DND-41 (cell line): Measurements from ENCODE around the gene SOST.

Experiments
- ATAC-seq: fragments of 200-7000 bp; cut with Tn5 transposase; 3 replicates; pipeline ENCODE4 v1.9.1; 2021; ENCODE audit warnings: low read depth; ENCODE audit not compliant: insufficient read depth
- DNase-seq: peaks from one replicate; pipeline ENCODE4 v3.0.0-alpha.2; 2020
- H2AFZ ChIP-seq: 2 replicates; pipeline ENCODE4 v1.6.0; 2012; ENCODE audit warnings: low read depth, low read length
- H3K27ac ChIP-seq: 2 replicates; pipeline ENCODE4 v1.5.1; 2012; ENCODE audit warnings: low read length, inconsistent platforms
- H3K27me3 ChIP-seq: fragments of 200-600 bp; sonication (generic); 2 replicates; pipeline ENCODE4 v1.6.0; 2012; ENCODE audit warnings: low read length, mild to moderate bottlenecking, inconsistent platforms; ENCODE audit not compliant: insufficient read depth, poor library complexity
- H3K36me3 ChIP-seq: 2 replicates; pipeline ENCODE4 v1.5.1; 2012; ENCODE audit warnings: low read length, inconsistent platforms; ENCODE audit not compliant: insufficient read depth
- H3K4me1 ChIP-seq: 2 replicates; pipeline ENCODE4 v1.5.1; 2012; ENCODE audit warnings: mild to moderate bottlenecking, low read length; ENCODE audit not compliant: insufficient read depth
- H3K4me2 ChIP-seq: 2 replicates; pipeline ENCODE4 v1.6.0; 2012; ENCODE audit warnings: mild to moderate bottlenecking, moderate library complexity, low read length, inconsistent platforms; ENCODE audit not compliant: insufficient read depth
- H3K4me3 ChIP-seq, 2 experiments: fragments of 200-600 bp in 1 of 2; shearing (Covaris generic) in 1 of 2; 2 replicates each; pipeline ENCODE4 v1.5.1; 2012 to 2016; ENCODE audit warnings: inconsistent platforms in 2 of 2, low read length in 2 of 2, mild to moderate bottlenecking in 2 of 2, low read depth in 1 of 2, moderate library complexity in 1 of 2
- H3K79me2 ChIP-seq: 2 replicates; pipeline ENCODE4 v1.6.0; 2012; ENCODE audit warnings: low read length, inconsistent platforms; ENCODE audit not compliant: insufficient read depth
- H3K9ac ChIP-seq: 2 replicates; pipeline ENCODE4 v1.6.0; 2012; ENCODE audit warnings: low read depth, mild to moderate bottlenecking, inconsistent platforms, low read length, moderate library complexity
- H3K9me3 ChIP-seq: 2 replicates; pipeline ENCODE4 v1.5.1; 2012; ENCODE audit warnings: low read length, moderate library complexity, mild to moderate bottlenecking, inconsistent platforms; ENCODE audit not compliant: insufficient read depth, severe bottlenecking
- H4K20me1 ChIP-seq: 2 replicates; pipeline ENCODE4 v1.6.0; 2012; ENCODE audit warnings: low read length; ENCODE audit not compliant: insufficient read depth
- EZH2 ChIP-seq: IDR thresholded peaks from 3 replicates; pipeline ENCODE4 v1.6.1; 2012; ENCODE audit warnings: borderline replicate concordance, low read depth, mild to moderate bottlenecking, moderate library complexity, low read length, inconsistent platforms; ENCODE audit not compliant: severe bottlenecking
- TF ChIP-seq, protein P1 (sequence below): IDR thresholded peaks from 2 replicates; pipeline ENCODE4 v1.5.1; 2012; ENCODE audit warnings: borderline replicate concordance, low read length, moderate library complexity, mild to moderate bottlenecking; ENCODE audit not compliant: poor library complexity, severe bottlenecking; ENCODE audit errors: extremely low read depth

SOST gene

GRCh38 chr17:43713494-43714162 is 45.0 kb downstream of the SOST start:
- H3K4me3 ChIP-seq, result no peak overlapping the region
- ATAC-seq (no peak), DNase-seq (no peak)
- no peaks in the 10 kb centered on the region for H4K20me1 ChIP-seq
- no peak overlapping the region for H3K9ac ChIP-seq
- no peak for TF ChIP-seq EZH2
- TF ChIP-seq, protein P1, sequence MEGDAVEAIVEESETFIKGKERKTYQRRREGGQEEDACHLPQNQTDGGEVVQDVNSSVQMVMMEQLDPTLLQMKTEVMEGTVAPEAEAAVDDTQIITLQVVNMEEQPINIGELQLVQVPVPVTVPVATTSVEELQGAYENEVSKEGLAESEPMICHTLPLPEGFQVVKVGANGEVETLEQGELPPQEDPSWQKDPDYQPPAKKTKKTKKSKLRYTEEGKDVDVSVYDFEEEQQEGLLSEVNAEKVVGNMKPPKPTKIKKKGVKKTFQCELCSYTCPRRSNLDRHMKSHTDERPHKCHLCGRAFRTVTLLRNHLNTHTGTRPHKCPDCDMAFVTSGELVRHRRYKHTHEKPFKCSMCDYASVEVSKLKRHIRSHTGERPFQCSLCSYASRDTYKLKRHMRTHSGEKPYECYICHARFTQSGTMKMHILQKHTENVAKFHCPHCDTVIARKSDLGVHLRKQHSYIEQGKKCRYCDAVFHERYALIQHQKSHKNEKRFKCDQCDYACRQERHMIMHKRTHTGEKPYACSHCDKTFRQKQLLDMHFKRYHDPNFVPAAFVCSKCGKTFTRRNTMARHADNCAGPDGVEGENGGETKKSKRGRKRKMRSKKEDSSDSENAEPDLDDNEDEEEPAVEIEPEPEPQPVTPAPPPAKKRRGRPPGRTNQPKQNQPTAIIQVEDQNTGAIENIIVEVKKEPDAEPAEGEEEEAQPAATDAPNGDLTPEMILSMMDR, result no peak
- H3K27ac ChIP-seq, result no peak overlapping the region
- no peaks in the 10 kb centered on the region for H3K9me3 ChIP-seq
- H3K79me2 ChIP-seq, result no peaks in the 10 kb centered on the region
- no peak overlapping the region for H2AFZ ChIP-seq
- H3K4me1 ChIP-seq, result no peaks in the 10 kb centered on the region
- H3K4me2 ChIP-seq, result no peak overlapping the region
- H3K27me3 ChIP-seq, result peaks cover 22% of the 10 kb centered on the region
- H3K36me3 ChIP-seq, result no peaks in the 10 kb centered on the region

DNA sequence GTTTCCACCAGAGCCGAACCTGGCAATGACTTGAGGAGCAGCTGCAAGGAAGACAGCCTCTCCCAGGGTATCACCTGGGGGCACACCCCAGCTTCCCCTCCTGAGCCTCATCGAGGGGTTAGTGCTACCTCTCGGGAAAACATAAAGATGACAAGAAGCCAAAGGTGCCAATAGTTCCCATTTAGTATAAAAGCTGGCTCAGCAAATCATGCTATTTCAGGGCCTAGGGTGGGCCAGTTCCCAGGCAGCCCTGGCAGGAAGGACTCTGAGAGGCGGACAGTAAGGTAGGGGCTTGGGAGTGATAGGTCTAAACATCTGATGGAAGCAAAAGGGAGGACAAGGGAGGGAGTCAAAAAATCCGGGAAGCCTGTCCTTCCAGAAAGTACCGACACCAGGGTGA is 46.2 kb downstream of the SOST start:
- Histone ChIP-seq H3K4me2 (no peak overlapping the region), H3K9ac (no peak overlapping the region), H3K4me1 (no peaks in the 10 kb centered on the region), H3K36me3 (no peaks in the 10 kb centered on the region), H3K9me3 (no peaks in the 10 kb centered on the region), H4K20me1 (no peaks in the 10 kb centered on the region), H2AFZ (no peak overlapping the region), H3K4me3 (no peak overlapping the region), H3K27ac (no peak overlapping the region), H3K79me2 (no peaks in the 10 kb centered on the region), H3K27me3 (peaks cover 22% of the 10 kb centered on the region)
- DNase-seq, result no peak
- ATAC-seq, result no peak
- TF ChIP-seq EZH2, result no peak
- TF ChIP-seq, protein P1, result no peak

- no peak overlapping the region for H2AFZ ChIP-seq
- peaks cover 22% of the 10 kb centered on the region for H3K27me3 ChIP-seq
- TF ChIP-seq EZH2, result no peak
- TF ChIP-seq, protein P1, result no peak
- H3K36me3 ChIP-seq, result no peaks in the 10 kb centered on the region
- no peak overlapping the region for H3K9ac ChIP-seq
- no peaks in the 10 kb centered on the region for H3K4me1 ChIP-seq
- no peak overlapping the region for H3K27ac ChIP-seq
- H3K4me2 ChIP-seq, result no peak overlapping the region
- H3K4me3 ChIP-seq, result no peak overlapping the region
- H3K9me3 ChIP-seq, result no peaks in the 10 kb centered on the region
- ATAC-seq (no peak), DNase-seq (no peak)
- H3K79me2 ChIP-seq, result no peaks in the 10 kb centered on the region
- no peaks in the 10 kb centered on the region; the same call in 1 of the 2 replicates for H4K20me1 ChIP-seq
Observed at GRCh38 chr17:43710101-43710500, 48.5 kb downstream of the SOST start.

DNA sequence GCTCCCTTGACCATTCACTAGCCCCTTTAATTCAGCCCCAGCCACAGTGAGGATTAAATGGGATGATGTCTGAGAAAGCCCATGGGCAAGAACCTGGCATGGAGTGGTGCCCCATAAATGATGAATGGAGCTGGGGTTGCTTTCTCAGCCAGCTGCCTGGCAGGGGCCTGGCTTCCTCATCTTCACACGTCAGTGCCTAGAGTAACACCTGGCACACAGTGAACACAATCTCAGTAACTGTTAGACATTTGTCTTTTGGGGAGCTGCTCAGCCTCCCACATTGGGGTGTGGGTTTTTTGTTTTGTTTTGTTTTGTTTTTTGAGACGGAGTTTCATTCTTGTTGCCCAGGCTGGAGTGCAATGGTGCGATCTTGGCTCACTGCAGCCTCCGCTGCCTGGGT is 49.4 kb downstream of the SOST start:
- DNase-seq (no peak), ATAC-seq (no peak)
- no peaks in the 10 kb centered on the region for H3K79me2 ChIP-seq
- H2AFZ ChIP-seq, result no peak overlapping the region
- no peaks in the 10 kb centered on the region; the same call in 1 of the 2 replicates for H4K20me1 ChIP-seq
- no peak overlapping the region for H3K4me2 ChIP-seq
- peaks cover 14% of the 10 kb centered on the region for H3K27me3 ChIP-seq
- H3K36me3 ChIP-seq, result no peaks in the 10 kb centered on the region
- H3K27ac ChIP-seq, result no peak overlapping the region
- H3K4me3 ChIP-seq, result no peak overlapping the region
- no peaks in the 10 kb centered on the region for H3K9me3 ChIP-seq
- TF ChIP-seq, protein P1, result no peak
- no peak for TF ChIP-seq EZH2
- H3K9ac ChIP-seq, result no peak overlapping the region
- no peaks in the 10 kb centered on the region for H3K4me1 ChIP-seq
